ENCODE measurements around the gene LURAP1L. TPM values are rescaled to one million over a fixed set of nuclear protein-coding genes. Genes with fewer than 3 reads are reported as not detected.
"Not testable (repeated sequence)": the region's sequence is repeated elsewhere in the genome, so short reads cannot be mapped to it uniquely, and the experiment has no call there.

LURAP1L gene
- total RNA-seq, 1 donor from 2014 or later: 1.9 TPM

- intact Hi-C loops (cut with DNase I): no loop called here
- DNase-seq (ENCODE audit: missing footprints) (no peak), ATAC-seq (no peak)
Measured at GRCh38 chr9:12843735-12844134, 68.9 kb downstream of the LURAP1L start.

- intact Hi-C loops (cut with DNase I): no loop called here
- DNase-seq (ENCODE audit: missing footprints): no peak
- no peak for ATAC-seq
Measured at GRCh38 chr9:12846035-12846434, 71.2 kb downstream of the LURAP1L start.

GRCh38 chr9:12847561-12847960 is 72.7 kb downstream of the LURAP1L start:
- DNase-seq (ENCODE audit: missing footprints) (no peak), ATAC-seq (no peak)
- intact Hi-C loops (cut with DNase I): no loop called here

GRCh38 chr9:12849486-12850003 is 74.7 kb downstream of the LURAP1L start:
- ATAC-seq: no peak
- no peak for DNase-seq (ENCODE audit: missing footprints)
- intact Hi-C loops (cut with DNase I): no loop called here

DNA sequence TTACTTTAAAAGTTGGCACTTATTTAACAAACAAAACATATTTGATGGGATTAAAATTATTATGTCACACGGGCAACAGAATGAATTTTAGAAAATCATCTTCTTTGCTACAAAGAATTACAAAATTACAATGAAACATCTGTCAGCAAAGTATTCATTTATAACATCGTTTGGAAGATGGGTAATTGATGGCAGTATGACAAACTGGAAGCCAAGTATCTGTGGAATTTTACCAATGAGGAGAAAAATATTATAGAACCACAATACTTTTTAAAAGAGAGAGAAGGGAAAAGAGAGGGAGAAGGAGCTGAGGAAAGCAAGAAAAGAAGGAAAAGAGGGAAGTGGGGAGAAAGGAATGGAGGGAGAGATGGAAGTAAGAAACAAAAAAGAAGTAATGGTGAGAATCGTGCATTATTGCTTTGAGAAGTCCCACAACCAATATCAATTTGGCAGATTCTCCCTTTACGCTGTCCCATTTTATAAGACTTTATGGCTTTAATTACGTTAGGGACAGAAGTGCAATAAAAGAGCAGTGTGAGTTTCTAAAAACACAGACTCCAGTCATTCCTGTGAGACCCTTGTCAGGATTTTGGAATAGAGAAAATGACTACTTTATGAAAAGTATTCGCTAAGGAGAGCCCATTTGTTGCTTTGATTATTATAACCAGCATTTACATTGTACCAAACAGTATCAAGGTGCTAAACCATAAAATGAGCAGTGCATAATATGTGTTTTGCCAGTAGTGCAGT is 76.7 kb downstream of the LURAP1L start:
- DNase-seq (ENCODE audit: missing footprints) (no peak), ATAC-seq (no peak)

DNA sequence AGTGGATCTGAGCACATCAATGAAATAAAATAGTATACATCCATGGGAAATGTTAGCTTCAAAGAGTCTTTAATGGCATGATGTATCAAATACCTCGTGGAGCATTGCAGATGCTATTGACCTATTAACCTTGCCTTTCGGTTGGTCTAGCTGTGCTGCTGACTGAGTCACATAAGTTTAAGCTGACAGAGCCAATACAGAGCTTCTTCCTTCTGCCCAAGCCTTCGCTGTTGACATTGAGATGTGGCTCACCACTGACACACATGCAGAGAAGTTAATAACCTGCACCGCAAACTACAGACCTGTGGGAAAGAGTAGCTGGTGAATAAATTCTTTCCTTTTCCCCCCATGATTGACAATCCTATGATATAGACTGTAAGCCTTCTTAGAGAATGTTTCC is 78.2 kb downstream of the LURAP1L start:
- no peak for ATAC-seq

More for the DNA sequence above, 76.7 kb downstream of the LURAP1L start:
- intact Hi-C loops (cut with DNase I): no loop called here

DNA sequence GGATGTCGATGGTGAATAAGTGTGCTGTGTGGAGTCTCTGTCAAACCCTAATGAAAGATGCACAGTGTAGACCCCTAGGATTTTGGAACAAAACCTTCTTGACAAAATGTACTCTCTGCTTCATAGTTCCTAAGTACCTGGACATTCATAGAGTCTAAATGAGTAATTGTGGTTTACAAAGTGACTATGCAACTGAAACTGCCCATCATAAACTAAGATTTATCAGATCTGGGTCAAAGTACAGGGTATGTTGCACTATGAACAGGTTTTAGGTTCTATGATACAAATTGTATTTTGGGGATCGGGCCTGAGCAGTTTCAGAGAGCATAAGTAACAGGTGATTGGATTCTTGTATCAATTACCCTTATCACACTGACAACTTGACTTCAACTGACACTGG is 79.4 kb downstream of the LURAP1L start:
- no peak for DNase-seq (ENCODE audit: missing footprints)
- no peak for ATAC-seq
- intact Hi-C loops (cut with DNase I): no loop called here

More for the DNA sequence above, 78.2 kb downstream of the LURAP1L start:
- intact Hi-C loops (cut with DNase I): no loop called here
- DNase-seq (ENCODE audit: missing footprints): no peak

DNA sequence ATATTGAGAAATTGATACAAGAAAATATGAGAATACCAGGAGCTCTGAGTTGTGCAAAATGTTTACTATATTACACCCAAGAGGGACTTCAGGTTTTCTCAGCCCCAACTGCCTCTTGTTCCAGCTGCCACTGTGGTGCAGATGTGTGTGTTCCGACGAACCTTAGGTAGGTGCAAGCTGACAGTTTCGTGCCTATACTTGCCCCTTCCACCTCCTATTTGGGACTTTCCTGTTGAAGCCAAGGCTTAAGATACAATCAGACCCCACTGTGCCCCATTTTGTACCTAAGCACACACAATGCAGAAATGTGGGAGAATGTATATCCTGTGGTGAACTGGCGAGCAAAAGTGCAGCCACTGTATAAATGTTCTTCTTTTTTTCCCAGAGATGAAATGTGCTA is 80.2 kb downstream of the LURAP1L start:
- no peak for ATAC-seq
- intact Hi-C loops (cut with DNase I): no loop called here
- no peak for DNase-seq (ENCODE audit: missing footprints)

GRCh38 chr9:12856603-12857002 is 81.8 kb downstream of the LURAP1L start:
- no peak for ATAC-seq
- no peak for DNase-seq (ENCODE audit: missing footprints)
- intact Hi-C loops (cut with DNase I): no loop called here

GRCh38 chr9:12859704-12860251 is 85.0 kb downstream of the LURAP1L start:
- ATAC-seq (peak; percentile 54), DNase-seq (ENCODE audit: missing footprints) (no peak)
- intact Hi-C loops (cut with DNase I): no loop called here

DNA sequence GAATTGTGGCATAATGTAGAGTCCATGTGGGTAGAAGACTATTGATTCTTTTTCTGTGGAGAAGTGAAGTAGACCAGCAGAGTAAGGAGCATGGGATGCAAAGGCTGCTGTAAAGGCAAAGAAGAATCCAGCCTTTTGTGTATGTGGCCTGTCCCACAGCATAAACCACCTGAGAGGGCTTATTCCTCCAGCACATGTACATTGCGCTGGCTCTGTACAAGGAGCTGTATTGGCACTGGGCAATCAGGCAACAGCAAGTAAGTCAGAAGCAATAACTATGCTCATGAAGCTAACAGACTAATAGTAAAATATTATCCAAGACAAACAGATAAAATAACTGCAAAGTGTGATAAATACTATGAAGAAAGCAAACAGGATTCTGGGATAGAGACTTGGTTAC is 86.2 kb downstream of the LURAP1L start:
- no peak for DNase-seq (ENCODE audit: missing footprints)
- intact Hi-C loops (cut with DNase I): no loop called here
- ATAC-seq: no peak

GRCh38 chr9:12862611-12863410 is 88.0 kb downstream of the LURAP1L start:
- DNase-seq (ENCODE audit: missing footprints) (no peak), ATAC-seq (no peak)
- intact Hi-C loops (cut with DNase I): no loop called here

DNA sequence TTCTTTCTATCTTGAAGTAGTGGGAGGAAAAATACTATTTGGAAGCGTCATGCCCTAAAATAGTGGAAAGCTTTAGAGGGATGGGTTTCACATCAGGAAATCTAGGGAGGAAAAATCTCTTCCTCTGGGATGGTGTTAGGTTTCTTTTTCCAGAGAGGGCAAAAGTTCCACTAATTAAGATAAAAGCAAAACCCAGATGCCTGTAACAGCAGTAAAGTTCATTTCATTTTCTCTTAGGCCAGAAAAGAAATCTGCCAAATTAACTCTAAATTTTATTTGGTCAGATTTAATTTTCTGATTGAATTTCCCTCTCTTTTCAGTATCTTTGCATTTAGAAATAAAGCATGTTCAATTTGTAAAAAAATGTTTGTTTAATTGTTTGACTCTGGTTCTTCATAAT is 88.8 kb downstream of the LURAP1L start:
- DNase-seq (ENCODE audit: missing footprints) (no peak), ATAC-seq (no peak)
- intact Hi-C loops (cut with DNase I): no loop called here

DNA sequence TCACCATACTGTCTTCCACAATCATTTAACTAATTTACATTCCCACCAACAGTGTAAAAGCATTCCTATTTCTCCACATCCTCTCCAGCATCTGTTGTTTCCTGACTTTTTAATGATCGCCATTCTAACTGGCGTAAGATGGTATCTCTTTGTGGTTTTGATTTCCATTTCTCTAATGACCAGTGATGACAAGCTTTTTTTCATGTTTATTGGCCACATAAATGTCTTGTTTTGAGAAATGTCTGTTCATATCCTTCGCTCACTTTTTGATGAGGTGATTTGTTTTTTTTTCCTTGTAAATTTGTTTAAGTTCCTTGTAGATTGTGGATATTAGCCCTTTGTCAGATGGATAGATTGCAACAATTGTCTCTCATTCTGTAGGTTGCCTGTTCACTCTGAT is 90.6 kb downstream of the LURAP1L start:
- DNase-seq (ENCODE audit: missing footprints); intact Hi-C loops (cut with DNase I); ATAC-seq: not testable (repeated sequence)

Other genes starting within 250 kb of the LURAP1L start
- 57.4 TPM for gene TYRP1, start 81.6 kb upstream of the LURAP1L start, total RNA-seq

Data from Right ventricle myocardium inferior (tissue), 1 donor.